Esophagus (tissue), 2 donors: Measurements from ENCODE around the gene TBX1. TPM values are rescaled to one million over a fixed set of nuclear protein-coding genes. Genes with fewer than 3 reads are reported as not detected.
A peak's percentile ranks its signal among the peaks of the same experiment; 100 is the strongest.

Experiments used
- H3K27ac ChIP-seq, 2 donors: one replicate each; pipeline ENCODE4 v1.5.1; 2013; ENCODE audit warnings: low read depth in 2 of 2, mild to moderate bottlenecking in 2 of 2, inconsistent platforms in 1 of 2, low read length in 1 of 2, moderate library complexity in 1 of 2
- H3K27me3 ChIP-seq, 2 donors: one replicate each; pipeline ENCODE4 v1.6.1; 2013; ENCODE audit warnings: low read length in 2 of 2, control low read depth in 1 of 2, mild to moderate bottlenecking in 1 of 2; ENCODE audit not compliant: insufficient read depth in 2 of 2, control insufficient read depth in 1 of 2
- H3K36me3 ChIP-seq, 2 donors: one replicate each; pipeline ENCODE4 v1.6.1; 2013; ENCODE audit warnings: low read length in 1 of 2; ENCODE audit not compliant: control insufficient read depth in 2 of 2, insufficient read depth in 2 of 2
- H3K4me1 ChIP-seq, 2 donors: one replicate each; pipeline ENCODE4 v1.6.1; 2013; ENCODE audit warnings: low read length in 1 of 2; ENCODE audit not compliant: control insufficient read depth in 2 of 2, insufficient read depth in 2 of 2
- H3K4me3 ChIP-seq, 2 donors: one replicate each; pipeline ENCODE4 v1.5.1; 2013; ENCODE audit warnings: low read length in 2 of 2, mild to moderate bottlenecking in 2 of 2, low read depth in 1 of 2, moderate library complexity in 1 of 2
- H3K9me3 ChIP-seq, 2 donors: one replicate each; pipeline ENCODE4 v1.6.1; 2013; ENCODE audit warnings: mild to moderate bottlenecking in 2 of 2, low read depth in 1 of 2, low read length in 1 of 2, moderate library complexity in 1 of 2; ENCODE audit not compliant: control insufficient read depth in 2 of 2, insufficient read depth in 1 of 2
- WGBS, 2 donors: extraction: QIAGEN DNeasy Blood & Tissue Kit; methylation state at CpG; one replicate each; pipeline ENCODE4 v1.1.7; 2013; 5-methylcytosine and 5-hydroxymethylcytosine counted together
- polyA plus RNA-seq, 2 donors: library from polyadenylated mRNA; stranded (reverse); fragments of 200-250 nt; gene quantifications; one replicate each; pipeline ENCODE4 v1.2.3, GENCODE V29; 2013
- donor health status: healthy with polysubstance abuse.
- donor health status: Bipolar disorder and iron deficiency.

Gene TBX1
- polyA plus RNA-seq, 2 donors = 1.2 to 1.3 TPM

GRCh38 chr22:19757985-19758895, 2.3 kb upstream of the TBX1 start:
- H3K4me3 ChIP-seq = no peak overlapping the region
- H3K27ac ChIP-seq = no peak overlapping the region
- peaks cover 0 to 49% of the 10 kb centered on the region in 2 donors for H3K27me3 ChIP-seq
- peaks cover 0 to 2% of the 10 kb centered on the region in 2 donors for H3K9me3 ChIP-seq
- H3K36me3 ChIP-seq = no peaks in the 10 kb centered on the region
- whole genome bisulfite sequencing, 2 donors = 57 to 65% methylated on average over 43 of the region's 43 CpGs
- H3K4me1 ChIP-seq = peaks cover 16 to 30% of the 10 kb centered on the region in 2 donors

- Histone ChIP-seq H3K9me3 (no peaks in the 10 kb centered on the region), H3K4me3 (no peak overlapping the region), H3K4me1 (peaks cover 16 to 30% of the 10 kb centered on the region in 2 donors), H3K27ac (no peak overlapping the region), H3K36me3 (no peaks in the 10 kb centered on the region), H3K27me3 (peaks cover 0 to 48% of the 10 kb centered on the region in 2 donors)
- 17% methylated on average over 19 to 21 of the region's 21 CpGs for WGBS, 2 donors
Measured at GRCh38 chr22:19758896-19759426, 1.6 kb upstream of the TBX1 start.

GRCh38 chr22:19759427-19760057, 1.0 kb upstream of the TBX1 start:
- no peak overlapping the region for H3K4me3 ChIP-seq
- no peaks in the 10 kb centered on the region for H3K36me3 ChIP-seq
- H3K27ac ChIP-seq = no peak overlapping the region
- 8% methylated on average over 35 to 43 of the region's 43 CpGs for whole genome bisulfite sequencing, 2 donors
- peaks cover 16 to 30% of the 10 kb centered on the region in 2 donors for H3K4me1 ChIP-seq
- H3K9me3 ChIP-seq = no peaks in the 10 kb centered on the region
- H3K27me3 ChIP-seq = peaks cover 0 to 44% of the 10 kb centered on the region in 2 donors

GRCh38 chr22:19760951-19761724, 560 bp downstream of the TBX1 start:
- Histone ChIP-seq H3K27ac (no peak overlapping the region), H3K9me3 (no peaks in the 10 kb centered on the region), H3K4me1 (peaks cover 13 to 23% of the 10 kb centered on the region in 2 donors), H3K27me3 (peaks cover 0 to 35% of the 10 kb centered on the region in 2 donors), H3K36me3 (no peaks in the 10 kb centered on the region), H3K4me3 (peak overlapping the region in 1 of 2 donors; percentile 50)
- WGBS, 2 donors = 10 to 15% methylated on average over 91 to 117 of the region's 117 CpGs

GRCh38 chr22:19761725-19762567, 1.4 kb downstream of the TBX1 start:
- H3K36me3 ChIP-seq = no peaks in the 10 kb centered on the region
- no peak overlapping the region for H3K4me3 ChIP-seq
- H3K9me3 ChIP-seq = no peaks in the 10 kb centered on the region
- H3K4me1 ChIP-seq = peaks cover 13 to 17% of the 10 kb centered on the region in 2 donors
- 79 to 89% methylated on average over 33 of the region's 33 CpGs for WGBS, 2 donors
- peaks cover 0 to 27% of the 10 kb centered on the region in 2 donors for H3K27me3 ChIP-seq
- no peak overlapping the region for H3K27ac ChIP-seq

DNA sequence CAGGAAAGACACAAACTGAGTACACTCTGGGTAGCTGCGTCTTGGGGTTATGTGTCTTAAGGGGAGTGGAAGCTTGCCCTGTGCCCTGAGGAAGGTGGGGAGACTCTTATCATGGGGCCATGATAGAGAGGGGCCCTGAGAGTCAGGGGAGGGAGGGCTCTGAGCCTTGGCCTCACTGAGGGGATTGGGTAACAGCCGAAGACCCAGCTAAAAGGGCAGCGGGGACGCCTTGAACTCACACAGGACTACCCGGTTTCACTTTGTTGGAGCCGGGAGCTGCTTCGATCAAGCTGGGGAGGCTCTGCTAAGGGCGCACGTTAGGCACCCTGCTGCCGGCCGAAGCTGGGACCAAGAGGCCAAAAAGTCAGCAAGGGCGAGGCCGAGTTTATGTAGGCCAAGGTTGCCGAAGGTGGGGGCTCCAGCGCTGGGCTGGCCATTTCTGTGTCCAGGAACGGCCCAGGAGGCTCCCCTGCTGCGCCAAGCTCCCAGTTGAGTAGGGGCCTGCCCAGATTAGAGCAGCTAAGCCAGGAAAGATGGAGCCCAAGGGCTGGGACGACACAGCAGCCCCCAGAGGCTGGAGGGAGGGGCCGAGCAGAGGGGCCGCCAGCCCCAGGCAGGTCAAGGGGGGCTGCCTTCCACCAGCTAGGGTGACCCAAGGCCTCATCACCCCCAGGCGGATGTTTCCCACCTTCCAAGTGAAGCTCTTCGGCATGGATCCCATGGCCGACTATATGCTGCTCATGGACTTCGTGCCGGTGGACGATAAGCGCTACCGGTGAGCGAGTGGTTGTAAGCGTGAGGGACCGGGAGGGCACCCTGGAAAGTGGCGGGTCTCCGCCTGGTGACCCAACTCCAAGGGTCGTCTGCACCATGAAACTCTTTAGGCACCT, 2.2 kb downstream of the TBX1 start:
- no peak overlapping the region for H3K27ac ChIP-seq
- no peaks in the 10 kb centered on the region for H3K9me3 ChIP-seq
- H3K4me1 ChIP-seq = peaks cover 13 to 15% of the 10 kb centered on the region in 2 donors
- no peak overlapping the region for H3K4me3 ChIP-seq
- peaks cover 0 to 24% of the 10 kb centered on the region in 2 donors for H3K27me3 ChIP-seq
- 79 to 88% methylated on average over 33 to 34 of the region's 34 CpGs for WGBS, 2 donors
- H3K36me3 ChIP-seq = no peaks in the 10 kb centered on the region

DNA sequence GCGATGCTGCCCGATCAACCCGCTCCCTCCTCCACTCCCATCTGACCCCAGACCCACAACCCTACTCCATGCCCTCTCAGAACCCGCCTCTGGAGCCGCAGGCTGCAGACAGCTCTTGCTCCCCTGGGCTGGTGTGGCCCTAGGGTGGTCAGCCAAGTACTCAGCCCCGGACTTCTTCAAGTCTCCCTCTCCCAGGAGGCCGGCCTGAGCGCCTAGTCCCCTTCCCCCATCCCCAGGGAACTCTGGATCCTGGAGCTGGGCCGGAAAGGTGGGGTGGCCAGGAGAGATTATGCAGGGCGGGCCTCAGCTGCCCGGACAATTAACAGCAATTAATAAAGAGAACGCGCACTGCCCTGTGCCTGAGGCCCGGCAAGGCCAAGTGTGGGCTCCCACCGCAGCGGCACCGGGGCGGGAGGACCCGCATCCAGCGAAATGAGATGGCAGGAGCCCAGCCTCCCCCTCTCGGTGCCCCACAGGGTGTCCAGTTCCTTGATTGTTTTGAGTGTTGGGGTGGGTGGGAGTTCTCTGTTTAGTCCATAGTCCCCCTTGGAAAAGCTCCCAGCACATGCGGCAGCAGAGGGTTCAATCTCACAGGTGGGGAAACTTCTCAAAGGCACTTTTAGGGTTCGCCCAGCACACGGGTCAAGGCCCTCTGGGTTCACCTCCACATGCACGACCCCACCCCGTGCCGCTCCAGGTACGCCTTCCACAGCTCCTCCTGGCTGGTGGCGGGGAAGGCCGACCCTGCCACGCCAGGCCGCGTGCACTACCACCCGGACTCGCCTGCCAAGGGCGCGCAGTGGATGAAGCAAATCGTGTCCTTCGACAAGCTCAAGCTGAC, 3.1 kb downstream of the TBX1 start:
- H3K27me3 ChIP-seq = peaks cover 0 to 24% of the 10 kb centered on the region in 2 donors
- peaks cover 13 to 21% of the 10 kb centered on the region in 2 donors for H3K4me1 ChIP-seq
- H3K27ac ChIP-seq = no peak overlapping the region
- H3K36me3 ChIP-seq = no peaks in the 10 kb centered on the region
- WGBS, 2 donors = 63 to 79% methylated on average over 39 of the region's 39 CpGs
- H3K4me3 ChIP-seq = no peak overlapping the region
- no peaks in the 10 kb centered on the region for H3K9me3 ChIP-seq

DNA sequence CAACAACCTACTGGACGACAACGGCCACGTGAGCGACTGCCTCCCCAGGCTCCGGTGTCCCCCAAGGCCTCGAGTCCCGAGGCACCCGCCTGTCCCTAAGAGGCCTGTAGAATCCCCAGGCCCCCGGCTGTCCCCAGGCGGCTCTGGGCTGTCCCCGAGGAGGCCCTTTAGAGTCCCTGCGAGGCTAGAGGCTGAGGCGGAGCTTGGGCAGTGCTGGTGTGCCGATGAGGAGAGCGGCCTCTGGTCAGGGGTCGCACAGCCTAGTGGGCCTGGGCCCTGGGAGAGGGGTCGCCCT, 3.7 kb downstream of the TBX1 start:
- Histone ChIP-seq H3K27me3 (peaks cover 0 to 20% of the 10 kb centered on the region in 2 donors), H3K27ac (no peak overlapping the region), H3K36me3 (no peaks in the 10 kb centered on the region), H3K4me3 (no peak overlapping the region), H3K9me3 (no peaks in the 10 kb centered on the region), H3K4me1 (peaks cover 12 to 19% of the 10 kb centered on the region in 2 donors)
- WGBS, 2 donors = 73 to 82% methylated on average over 17 of the region's 17 CpGs
